ENCODE data around the gene PRR36. TPM values are rescaled to one million over a fixed set of nuclear protein-coding genes. Genes with fewer than 3 reads are reported as not detected.
A peak's percentile ranks its signal among the peaks of the same experiment; 100 is the strongest.

The PRR36 gene
- total RNA-seq, 1 donor from 2014 or later, result 0.80 TPM

DNA sequence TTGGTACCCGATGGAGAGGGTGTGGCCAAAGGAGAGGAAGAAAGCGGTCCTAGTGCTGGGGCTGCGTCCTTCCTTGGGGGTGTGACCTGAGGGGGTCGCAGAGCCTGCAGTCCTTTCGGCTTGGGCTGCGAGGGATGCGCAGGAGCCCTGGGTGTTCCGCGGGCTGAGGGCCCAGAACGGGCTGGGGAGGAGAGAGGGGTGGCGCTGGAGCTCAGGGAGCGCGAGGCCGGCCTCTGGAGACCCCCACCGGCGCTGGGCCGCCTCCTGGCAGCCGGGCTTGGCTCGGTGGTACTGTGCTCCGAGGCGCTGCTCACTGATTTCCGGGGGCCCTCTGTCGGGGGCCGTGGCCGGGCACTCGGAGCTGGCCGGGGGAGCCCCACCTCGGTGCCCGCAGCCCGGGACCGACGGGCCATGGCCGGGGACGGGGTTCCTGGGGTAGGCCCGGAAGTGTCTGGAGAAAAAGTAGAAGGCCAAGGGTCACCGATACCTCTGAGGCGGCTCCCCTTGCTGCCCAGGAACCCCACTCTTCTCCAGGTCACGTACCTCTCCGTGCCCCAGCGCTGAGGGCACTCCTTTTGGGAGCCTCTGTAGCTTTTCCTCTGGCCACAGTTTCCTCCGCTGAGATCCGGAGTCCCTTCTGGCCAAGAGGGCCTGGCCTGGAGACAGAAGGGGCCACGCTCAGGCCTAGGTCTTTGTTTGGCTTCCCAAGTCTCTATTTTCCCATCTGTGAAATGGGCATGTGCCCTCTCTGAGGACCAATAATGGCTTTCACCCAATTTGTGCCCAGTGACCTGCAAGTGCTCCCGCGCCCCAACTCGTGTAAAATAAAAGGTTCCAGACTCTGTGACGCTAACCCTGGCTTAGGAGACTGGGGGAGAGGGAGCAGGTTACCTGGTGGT lies 1.6 kb downstream of the PRR36 start:
- no peaks in the 10 kb centered on the region for H3K36me3 Mint-ChIP-seq (ENCODE audit: low read depth)
- no peak overlapping the region for H3K27ac Mint-ChIP-seq (ENCODE audit: unreplicated experiment)
- peaks cover 15% of the 10 kb centered on the region for H3K27me3 Mint-ChIP-seq (ENCODE audit: low read depth)
- H3K9me3 Mint-ChIP-seq (ENCODE audit: low read depth), result no peaks in the 10 kb centered on the region
- peaks cover 33% of the 10 kb centered on the region for H3K4me1 Mint-ChIP-seq (ENCODE audit: low read depth)
- H3K4me3 Mint-ChIP-seq (ENCODE audit: unreplicated experiment), result peak overlapping the region; percentile 79
- DNase-seq (ENCODE audit: low spot score), result peak; percentile 92
- TF ChIP-seq, protein P1, sequence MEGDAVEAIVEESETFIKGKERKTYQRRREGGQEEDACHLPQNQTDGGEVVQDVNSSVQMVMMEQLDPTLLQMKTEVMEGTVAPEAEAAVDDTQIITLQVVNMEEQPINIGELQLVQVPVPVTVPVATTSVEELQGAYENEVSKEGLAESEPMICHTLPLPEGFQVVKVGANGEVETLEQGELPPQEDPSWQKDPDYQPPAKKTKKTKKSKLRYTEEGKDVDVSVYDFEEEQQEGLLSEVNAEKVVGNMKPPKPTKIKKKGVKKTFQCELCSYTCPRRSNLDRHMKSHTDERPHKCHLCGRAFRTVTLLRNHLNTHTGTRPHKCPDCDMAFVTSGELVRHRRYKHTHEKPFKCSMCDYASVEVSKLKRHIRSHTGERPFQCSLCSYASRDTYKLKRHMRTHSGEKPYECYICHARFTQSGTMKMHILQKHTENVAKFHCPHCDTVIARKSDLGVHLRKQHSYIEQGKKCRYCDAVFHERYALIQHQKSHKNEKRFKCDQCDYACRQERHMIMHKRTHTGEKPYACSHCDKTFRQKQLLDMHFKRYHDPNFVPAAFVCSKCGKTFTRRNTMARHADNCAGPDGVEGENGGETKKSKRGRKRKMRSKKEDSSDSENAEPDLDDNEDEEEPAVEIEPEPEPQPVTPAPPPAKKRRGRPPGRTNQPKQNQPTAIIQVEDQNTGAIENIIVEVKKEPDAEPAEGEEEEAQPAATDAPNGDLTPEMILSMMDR (IDR thresholded peaks at IDR 0.05), result no peak

DNA sequence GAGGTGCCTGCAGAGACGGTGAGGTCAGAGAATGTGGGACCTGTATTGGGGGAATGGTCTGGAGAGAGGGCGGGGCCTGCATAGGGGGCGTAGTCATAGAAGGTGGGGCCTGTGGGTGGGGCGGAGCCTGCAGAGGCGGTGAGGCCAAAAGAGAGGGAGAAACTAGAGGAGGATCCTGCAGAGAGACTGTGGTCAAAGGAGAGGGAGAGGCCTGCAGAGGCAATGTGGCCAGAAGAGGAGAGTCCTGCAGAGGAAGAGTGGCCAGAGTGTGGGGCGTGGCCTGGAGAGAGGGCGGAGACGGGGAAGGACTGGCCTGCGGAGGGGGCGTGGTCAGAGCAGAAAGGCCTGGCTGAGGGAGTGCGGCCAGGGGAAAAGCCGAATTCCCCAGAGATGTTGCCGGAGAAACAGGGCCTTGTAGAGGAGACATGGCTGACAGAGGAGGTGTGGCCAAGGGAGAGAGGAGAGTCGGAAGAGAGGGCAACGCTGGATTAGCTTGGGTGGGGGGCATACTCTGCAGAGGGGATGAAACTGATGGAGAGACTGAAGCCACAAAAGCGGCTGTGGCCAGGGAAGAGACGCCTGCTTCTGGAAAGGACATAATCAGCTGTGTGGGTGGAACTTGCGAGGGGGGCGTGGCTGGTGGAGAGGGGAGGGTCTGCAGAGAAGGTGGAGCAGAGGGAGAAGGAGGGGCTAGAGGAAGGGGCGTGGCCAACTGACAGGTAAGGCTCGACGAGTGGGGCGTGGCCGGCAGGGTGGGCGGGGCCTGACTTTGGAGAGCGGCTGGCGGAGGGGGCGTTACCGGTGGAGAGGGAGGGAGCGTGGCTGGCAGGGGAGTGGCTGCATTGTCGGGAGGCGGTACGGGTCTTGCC lies 2.5 kb downstream of the PRR36 start:
- DNase-seq (ENCODE audit: low spot score), result peak; percentile 96
- TF ChIP-seq, protein P1 (IDR thresholded peaks at IDR 0.05), result no peak
- Mint-ChIP-seq H3K27ac (ENCODE audit: unreplicated experiment) (peak overlapping the region; percentile 95), H3K4me3 (ENCODE audit: unreplicated experiment) (peak overlapping the region; percentile 79), H3K9me3 (ENCODE audit: low read depth) (no peaks in the 10 kb centered on the region), H3K27me3 (ENCODE audit: low read depth) (peaks cover 15% of the 10 kb centered on the region), H3K4me1 (ENCODE audit: low read depth) (peaks cover 29% of the 10 kb centered on the region), H3K36me3 (ENCODE audit: low read depth) (no peaks in the 10 kb centered on the region)

DNA sequence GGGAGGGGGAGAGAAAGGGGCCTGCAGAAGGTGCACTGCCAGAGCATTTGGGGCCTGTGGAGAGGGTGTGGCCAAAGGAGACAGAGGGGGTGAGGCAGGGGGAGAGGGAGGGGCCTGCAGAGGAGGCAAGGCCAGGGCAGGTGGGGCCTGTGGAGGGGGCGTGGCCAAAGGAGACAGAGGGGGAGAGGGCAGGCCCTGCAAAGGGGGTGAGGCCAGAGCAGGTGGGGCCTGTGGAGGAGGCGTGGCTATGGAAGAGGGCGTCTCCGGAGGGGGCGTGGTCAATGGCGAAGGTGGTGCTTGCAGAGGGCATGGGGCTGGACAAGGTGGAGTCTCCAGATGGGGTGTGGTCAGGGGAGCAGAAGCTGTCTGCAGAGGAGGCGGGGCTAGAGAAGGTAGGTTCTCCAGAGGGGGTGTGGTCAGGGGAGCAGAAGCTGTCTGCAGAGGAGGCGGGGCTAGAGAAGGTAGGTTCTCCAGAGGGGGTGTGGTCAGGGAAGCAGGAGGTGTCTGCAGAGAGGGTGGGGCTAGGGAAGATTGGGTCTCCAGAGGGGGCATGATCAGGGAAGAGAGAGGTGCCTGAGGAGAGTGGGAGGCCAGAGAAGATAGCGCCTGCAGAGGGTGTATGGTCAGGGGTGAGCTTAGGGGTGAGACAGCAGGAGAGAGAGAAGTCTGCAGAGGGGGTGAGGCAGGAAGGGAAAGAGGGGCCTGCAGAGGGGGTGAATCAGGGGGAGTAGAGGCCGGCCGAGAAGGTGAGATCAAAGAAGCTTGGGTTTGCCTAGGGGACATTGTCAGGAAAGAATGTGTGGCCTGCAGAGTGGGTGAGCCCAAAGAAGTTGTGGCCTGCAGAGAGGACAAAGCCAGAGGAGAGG lies 3.4 kb downstream of the PRR36 start:
- Mint-ChIP-seq H3K4me1 (ENCODE audit: low read depth) (peaks cover 29% of the 10 kb centered on the region), H3K36me3 (ENCODE audit: low read depth) (no peaks in the 10 kb centered on the region), H3K27ac (ENCODE audit: unreplicated experiment) (peak overlapping the region; percentile 95), H3K9me3 (ENCODE audit: low read depth) (no peaks in the 10 kb centered on the region), H3K4me3 (ENCODE audit: unreplicated experiment) (no peak overlapping the region), H3K27me3 (ENCODE audit: low read depth) (peaks cover 15% of the 10 kb centered on the region)
- DNase-seq (ENCODE audit: low spot score), result no peak
- TF ChIP-seq, protein P1 (IDR thresholded peaks at IDR 0.05), result no peak

DNA sequence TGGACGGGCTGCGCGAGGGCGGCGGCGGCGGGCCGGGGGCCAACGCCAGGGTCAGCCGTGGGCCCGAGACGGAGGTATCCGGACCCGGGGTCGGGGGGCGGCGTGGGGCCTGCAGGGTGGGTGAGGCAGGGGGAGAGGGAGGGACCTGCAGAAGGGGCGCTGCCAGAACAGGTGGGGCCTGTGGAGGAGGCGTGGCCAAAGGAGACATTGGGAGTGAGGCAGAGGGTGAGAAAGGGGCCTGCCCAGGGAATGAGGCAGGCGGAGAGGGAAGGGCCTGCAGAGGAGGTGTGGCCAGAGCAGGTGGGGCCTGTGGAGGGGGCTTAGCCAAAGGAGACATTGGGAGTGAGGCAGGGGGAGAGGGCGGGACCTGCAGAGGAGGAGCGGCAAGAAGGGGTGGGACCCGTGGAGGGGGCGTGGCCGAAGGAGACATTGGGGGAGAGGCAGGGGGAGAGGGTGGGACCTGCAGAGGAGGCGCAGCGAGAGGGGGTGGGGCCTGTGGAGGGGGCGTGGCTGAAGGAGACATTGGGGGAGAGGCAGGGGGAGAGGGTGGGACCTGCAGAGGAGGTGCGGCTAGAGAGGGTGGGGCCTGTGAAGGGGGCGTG lies 4.2 kb downstream of the PRR36 start:
- peak overlapping the region; percentile 57 for H3K4me3 Mint-ChIP-seq (ENCODE audit: unreplicated experiment)
- TF ChIP-seq, protein P1 (IDR thresholded peaks at IDR 0.05), result no peak
- no peak for DNase-seq (ENCODE audit: low spot score)
- H3K36me3 Mint-ChIP-seq (ENCODE audit: low read depth), result no peaks in the 10 kb centered on the region
- peaks cover 17% of the 10 kb centered on the region for H3K27me3 Mint-ChIP-seq (ENCODE audit: low read depth)
- no peaks in the 10 kb centered on the region for H3K9me3 Mint-ChIP-seq (ENCODE audit: low read depth)
- peaks cover 29% of the 10 kb centered on the region for H3K4me1 Mint-ChIP-seq (ENCODE audit: low read depth)
- peak overlapping the region; percentile 45 for H3K27ac Mint-ChIP-seq (ENCODE audit: unreplicated experiment)
